Natural killer cell (primary cell): ENCODE measurements around the gene PSMB11. TPM values are rescaled to one million over a fixed set of nuclear protein-coding genes. Genes with fewer than 3 reads are reported as not detected.

Source experiments
- ATAC-seq, 3 donors: fragments of 150-1000 bp in 2 of 3; fragments of 200-7000 bp in 1 of 3; cut with Tn5 transposase; 1 replicate in 1 of 3; 2 replicates in 2 of 3; pipeline ENCODE4 v1.10.0; 2021; ENCODE audit warnings: mild to moderate bottlenecking in 2 of 3, moderate library complexity in 2 of 3
- DNase-seq, 2 donors: peaks; one replicate each; pipeline versions ENCODE4 v3.0.0 to v3.0.0-alpha.2; 2013 to 2021; ENCODE audit warnings: mixed read lengths in 1 of 2
- H3K27ac ChIP-seq: one replicate; pipeline ENCODE4 v1.5.1; 2013; ENCODE audit warnings: mild to moderate bottlenecking, low read length
- H3K27me3 ChIP-seq: one replicate; pipeline ENCODE4 v1.6.1; 2013; ENCODE audit warnings: low read length; ENCODE audit not compliant: control insufficient read depth, insufficient read depth
- H3K36me3 ChIP-seq: one replicate; pipeline ENCODE4 v1.6.1; 2013; ENCODE audit warnings: low read length; ENCODE audit not compliant: control insufficient read depth, insufficient read depth
- H3K4me1 ChIP-seq: one replicate; pipeline ENCODE4 v1.6.1; 2013; ENCODE audit warnings: low read length; ENCODE audit not compliant: control insufficient read depth, insufficient read depth
- H3K4me3 ChIP-seq: one replicate; pipeline ENCODE4 v1.5.1; 2013; ENCODE audit warnings: low read length
- H3K9me3 ChIP-seq: one replicate; pipeline ENCODE4 v1.6.1; 2013; ENCODE audit warnings: low read length; ENCODE audit not compliant: control insufficient read depth, insufficient read depth
- H3K27ac Mint-ChIP-seq, 2 donors: one replicate each; pipeline ENCODE4 v1.8.0; 2022; ENCODE audit warnings: mild to moderate bottlenecking in 2 of 2, mixed read lengths in 2 of 2, moderate library complexity in 1 of 2
- H3K27me3 Mint-ChIP-seq, 2 donors: one replicate each; pipeline ENCODE4 v1.8.0; 2022; ENCODE audit warnings: low read depth in 2 of 2, mixed read lengths in 2 of 2
- H3K36me3 Mint-ChIP-seq: one replicate; pipeline ENCODE4 v1.8.0; 2022; ENCODE audit warnings: mixed read lengths
- H3K4me1 Mint-ChIP-seq, 2 donors: one replicate each; pipeline ENCODE4 v1.8.0; 2022; ENCODE audit warnings: mixed read lengths in 2 of 2
- H3K4me3 Mint-ChIP-seq: one replicate; pipeline ENCODE4 v1.8.0; 2022; ENCODE audit warnings: mild to moderate bottlenecking, moderate library complexity, mixed read lengths
- H3K9me3 Mint-ChIP-seq, 2 donors: one replicate each; pipeline ENCODE4 v1.8.0; 2022; ENCODE audit warnings: mixed read lengths in 2 of 2
- WGBS: methylation state at CpG from one replicate; pipeline ENCODE4 v1.1.7; 2013; ENCODE audit warnings: missing lambda C conversion rate; ENCODE audit not compliant: insufficient coverage; 5-methylcytosine and 5-hydroxymethylcytosine counted together
- intact Hi-C: fragments of 100-400 bp; cut with micrococcal nuclease; formaldehyde crosslinking; loops from one replicate; pipeline ENCODE4 v1.14.2; 2022
- total RNA-seq, 4 donors: library from RNA; stranded (reverse); fragments of 120-200 nt in 1 of 4; gene quantifications; one replicate each; pipeline versions ENCODE4 v1.2.3 to v1.2.4, GENCODE V29; 2013 to 2022
- TF ChIP-seq, protein P1 (sequence below): fragments of 200-600 bp; IDR thresholded peaks from one replicate; pipeline ENCODE4 v1.8.0; 2022; ENCODE audit warnings: antibody characterized with exemption

Gene PSMB11
- total RNA-seq, 3 donors from 2014 or later (not counting 1 experiment from before 2014, with no cell fraction given): not detected

GRCh38 chr14:23089498-23090253 lies 47.7 kb downstream of the PSMB11 start:
- Mint-ChIP-seq H3K36me3 (peaks cover 17% of the 10 kb centered on the region), H3K27ac (peak overlapping the region in 1 of 2 donors; percentile 27), H3K27me3 (no peaks in the 10 kb centered on the region), H3K4me3 (no peak overlapping the region), H3K4me1 (peaks cover 14 to 24% of the 10 kb centered on the region in 2 donors), H3K9me3 (no peaks in the 10 kb centered on the region)
- intact Hi-C loops: loop anchor here (10.0 kb wide), 1 partner anchor 215 kb away; the partner anchor contains the start of genes BCL2L2 and PPP1R3E
- H3K4me1 ChIP-seq: peaks cover 6% of the 10 kb centered on the region
- H3K27me3 ChIP-seq: no peaks in the 10 kb centered on the region
- TF ChIP-seq, protein P1, sequence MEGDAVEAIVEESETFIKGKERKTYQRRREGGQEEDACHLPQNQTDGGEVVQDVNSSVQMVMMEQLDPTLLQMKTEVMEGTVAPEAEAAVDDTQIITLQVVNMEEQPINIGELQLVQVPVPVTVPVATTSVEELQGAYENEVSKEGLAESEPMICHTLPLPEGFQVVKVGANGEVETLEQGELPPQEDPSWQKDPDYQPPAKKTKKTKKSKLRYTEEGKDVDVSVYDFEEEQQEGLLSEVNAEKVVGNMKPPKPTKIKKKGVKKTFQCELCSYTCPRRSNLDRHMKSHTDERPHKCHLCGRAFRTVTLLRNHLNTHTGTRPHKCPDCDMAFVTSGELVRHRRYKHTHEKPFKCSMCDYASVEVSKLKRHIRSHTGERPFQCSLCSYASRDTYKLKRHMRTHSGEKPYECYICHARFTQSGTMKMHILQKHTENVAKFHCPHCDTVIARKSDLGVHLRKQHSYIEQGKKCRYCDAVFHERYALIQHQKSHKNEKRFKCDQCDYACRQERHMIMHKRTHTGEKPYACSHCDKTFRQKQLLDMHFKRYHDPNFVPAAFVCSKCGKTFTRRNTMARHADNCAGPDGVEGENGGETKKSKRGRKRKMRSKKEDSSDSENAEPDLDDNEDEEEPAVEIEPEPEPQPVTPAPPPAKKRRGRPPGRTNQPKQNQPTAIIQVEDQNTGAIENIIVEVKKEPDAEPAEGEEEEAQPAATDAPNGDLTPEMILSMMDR: no peak
- no peak overlapping the region for H3K27ac ChIP-seq
- H3K36me3 ChIP-seq: peaks cover 78% of the 10 kb centered on the region
- H3K4me3 ChIP-seq: no peak overlapping the region
- no peak for ATAC-seq
- WGBS: 98% methylated on average over 12 of the region's 12 CpGs
- DNase-seq: no peak
- no peaks in the 10 kb centered on the region for H3K9me3 ChIP-seq

DNA sequence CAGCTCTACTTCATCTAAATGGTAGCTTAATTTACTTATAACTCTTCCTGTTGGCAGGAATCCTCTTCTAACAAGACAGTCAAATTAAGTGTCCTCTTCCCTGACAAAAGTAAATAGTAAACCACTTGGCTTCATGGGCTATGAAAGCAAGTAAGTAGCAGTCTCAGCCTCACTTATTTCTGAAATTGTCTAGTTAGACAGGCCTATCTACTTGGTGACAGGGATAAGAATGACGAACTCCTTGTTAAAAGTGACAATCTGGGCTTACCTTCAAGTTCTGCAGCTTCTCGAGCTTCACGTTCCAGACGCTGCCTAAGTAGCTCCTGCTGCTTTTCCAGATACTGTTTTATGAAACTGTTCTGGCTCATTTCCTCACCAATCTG lies 48.2 kb downstream of the PSMB11 start:
- no peaks in the 10 kb centered on the region for H3K27me3 Mint-ChIP-seq

DNA sequence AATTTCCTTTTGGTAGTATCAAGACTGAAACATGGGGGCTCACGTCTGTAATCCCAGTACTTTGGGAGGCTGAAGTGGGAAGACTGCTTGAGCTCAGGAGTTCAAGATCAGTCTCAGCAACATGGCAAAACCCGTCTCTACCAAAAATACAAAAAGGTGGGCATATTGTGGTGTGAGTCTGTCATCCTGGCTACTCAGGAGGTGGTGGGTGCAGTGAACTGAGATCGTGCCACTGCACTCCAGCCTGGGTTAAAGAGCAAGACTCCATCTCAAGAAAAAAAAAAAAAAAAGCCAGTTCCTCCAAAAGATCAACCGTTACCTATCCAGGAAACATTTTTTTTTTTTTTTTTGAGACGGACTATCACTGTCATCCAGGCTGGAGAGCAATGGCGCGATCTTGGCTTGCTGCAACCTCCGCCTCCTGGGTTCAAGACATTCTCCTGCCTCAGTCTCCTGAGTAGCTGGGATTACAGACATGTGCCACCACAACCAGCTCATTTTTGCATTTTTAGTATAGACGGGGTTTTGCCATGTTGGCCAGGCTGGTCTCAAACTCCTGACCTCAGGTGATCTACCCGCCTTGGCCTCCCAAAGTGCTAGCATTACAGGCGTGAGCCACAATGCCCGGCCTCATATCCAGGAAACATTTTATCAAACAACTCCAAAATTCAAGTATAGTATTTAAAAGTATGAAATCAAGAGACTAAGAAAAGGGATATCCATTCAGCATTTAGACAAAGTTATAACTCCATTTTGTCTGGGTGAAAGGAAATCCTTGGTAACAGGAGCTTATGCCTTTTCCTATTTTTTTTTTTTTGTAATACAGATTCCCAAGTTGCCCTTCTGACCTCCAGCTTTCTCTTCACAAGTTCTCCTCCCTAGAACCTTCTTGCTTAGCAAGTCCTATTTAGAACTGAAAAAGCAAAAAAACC lies 49.5 kb downstream of the PSMB11 start:
- Mint-ChIP-seq H3K27ac (no peak overlapping the region), H3K4me1 (peaks cover 8 to 21% of the 10 kb centered on the region in 2 donors), H3K4me3 (no peak overlapping the region), H3K36me3 (peaks cover 7% of the 10 kb centered on the region), H3K27me3 (no peaks in the 10 kb centered on the region), H3K9me3 (no peaks in the 10 kb centered on the region)
- ATAC-seq (no peak), DNase-seq (no peak)
- H3K27me3 ChIP-seq: no peaks in the 10 kb centered on the region
- H3K27ac ChIP-seq: no peak overlapping the region
- H3K4me1 ChIP-seq: peaks cover 13% of the 10 kb centered on the region
- TF ChIP-seq, protein P1: no peak
- H3K9me3 ChIP-seq: no peaks in the 10 kb centered on the region
- H3K4me3 ChIP-seq: no peak overlapping the region
- 87% methylated on average over 10 of the region's 12 CpGs for WGBS
- intact Hi-C loops: loop anchor here (10.0 kb wide), 1 partner anchor 213 kb away; the partner anchor contains the start of genes BCL2L2 and PPP1R3E
- H3K36me3 ChIP-seq: peaks cover 59% of the 10 kb centered on the region

More for the DNA sequence above, 48.2 kb downstream of the PSMB11 start:
- Histone ChIP-seq H3K27me3 (no peaks in the 10 kb centered on the region), H3K9me3 (no peaks in the 10 kb centered on the region), H3K4me3 (no peak overlapping the region), H3K36me3 (peaks cover 72% of the 10 kb centered on the region), H3K27ac (no peak overlapping the region), H3K4me1 (peaks cover 6% of the 10 kb centered on the region)
- no peak overlapping the region for H3K27ac Mint-ChIP-seq
- ATAC-seq (no peak), DNase-seq (no peak)
- H3K9me3 Mint-ChIP-seq: no peaks in the 10 kb centered on the region
- TF ChIP-seq, protein P1: no peak
- intact Hi-C loops: loop anchor here (10.0 kb wide), 1 partner anchor 215 kb away; the partner anchor contains the start of genes BCL2L2 and PPP1R3E
- H3K36me3 Mint-ChIP-seq: peaks cover 17% of the 10 kb centered on the region
- H3K4me1 Mint-ChIP-seq: peaks cover 14 to 24% of the 10 kb centered on the region in 2 donors
- H3K4me3 Mint-ChIP-seq: no peak overlapping the region
- WGBS: over 99% methylated on average over 4 of the region's 4 CpGs
